ENCODE data around the gene SCAMP5. TPM values are rescaled to one million over a fixed set of nuclear protein-coding genes. Genes with fewer than 3 reads are reported as not detected.

Gene SCAMP5
- polyA plus RNA-seq, 1 experiment, result 2.1 TPM

- Histone ChIP-seq H3K4me3 (ENCODE audit: low read depth, low read length) (no peak overlapping the region), H3K27me3 (ENCODE audit: control insufficient read depth, insufficient read depth, low read length) (no peaks in the 10 kb centered on the region), H3K27ac (ENCODE audit: low read depth, low read length) (no peak overlapping the region), H3K9me3 (ENCODE audit: control insufficient read depth, insufficient read depth, low read length) (no peaks in the 10 kb centered on the region)
- POLR2A ChIA-PET, result no interaction called here
- TF ChIP-seq CTCF (IDR thresholded peaks at IDR 0.05; ENCODE audit: low read depth, low read length), result no peak
- CTCF ChIA-PET, result interaction anchor here (0.6 kb wide), 1 partner anchor 822 kb away, joined by 6 read pairs; no protein-coding TSS in a partner anchor
- DNase-seq (ENCODE audit: low read depth, low spot score), result no peak
Measured at GRCh38 chr15:75049392-75049791, 54.0 kb downstream of the SCAMP5 start.

GRCh38 chr15:75050283-75050682 lies 54.9 kb downstream of the SCAMP5 start:
- Histone ChIP-seq H3K9me3 (ENCODE audit: control insufficient read depth, insufficient read depth, low read length) (no peaks in the 10 kb centered on the region), H3K4me3 (ENCODE audit: low read depth, low read length) (no peak overlapping the region), H3K27ac (ENCODE audit: low read depth, low read length) (no peak overlapping the region), H3K27me3 (ENCODE audit: control insufficient read depth, insufficient read depth, low read length) (no peaks in the 10 kb centered on the region)
- no peak for DNase-seq (ENCODE audit: low read depth, low spot score)
- TF ChIP-seq CTCF (IDR thresholded peaks at IDR 0.05; ENCODE audit: low read depth, low read length), result no peak
- CTCF ChIA-PET, result no interaction called here
- POLR2A ChIA-PET, result no interaction called here

GRCh38 chr15:75051191-75051608 lies 55.8 kb downstream of the SCAMP5 start:
- no peak for TF ChIP-seq CTCF (IDR thresholded peaks at IDR 0.05; ENCODE audit: low read depth, low read length)
- Histone ChIP-seq H3K27me3 (ENCODE audit: control insufficient read depth, insufficient read depth, low read length) (no peaks in the 10 kb centered on the region), H3K27ac (ENCODE audit: low read depth, low read length) (no peak overlapping the region), H3K4me3 (ENCODE audit: low read depth, low read length) (no peak overlapping the region), H3K9me3 (ENCODE audit: control insufficient read depth, insufficient read depth, low read length) (no peaks in the 10 kb centered on the region)
- ChIA-PET POLR2A (no interaction called here), CTCF (no interaction called here)
- no peak for DNase-seq (ENCODE audit: low read depth, low spot score)

GRCh38 chr15:75051711-75052110 lies 56.3 kb downstream of the SCAMP5 start:
- H3K4me3 ChIP-seq (ENCODE audit: low read depth, low read length), result no peak overlapping the region
- H3K27ac ChIP-seq (ENCODE audit: low read depth, low read length), result no peak overlapping the region
- POLR2A ChIA-PET, result no interaction called here
- H3K27me3 ChIP-seq (ENCODE audit: control insufficient read depth, insufficient read depth, low read length), result no peaks in the 10 kb centered on the region
- H3K9me3 ChIP-seq (ENCODE audit: control insufficient read depth, insufficient read depth, low read length), result no peaks in the 10 kb centered on the region
- CTCF ChIA-PET, result no interaction called here
- no peak for DNase-seq (ENCODE audit: low read depth, low spot score)
- no peak for TF ChIP-seq CTCF (IDR thresholded peaks at IDR 0.05; ENCODE audit: low read depth, low read length)

GRCh38 chr15:75052972-75053747 lies 57.8 kb downstream of the SCAMP5 start:
- no peaks in the 10 kb centered on the region for H3K9me3 ChIP-seq (ENCODE audit: control insufficient read depth, insufficient read depth, low read length)
- CTCF ChIA-PET, result interaction anchor here (0.7 kb wide), 1 partner anchor 49 kb away, joined by 3 read pairs; no protein-coding TSS in a partner anchor
- POLR2A ChIA-PET, result interaction anchor here (0.6 kb wide), 2 partner anchors 13 to 352 kb away, joined by 4 to 8 read pairs; no protein-coding TSS in a partner anchor

More at GRCh38 chr15:75052972-75053747, 57.8 kb downstream of the SCAMP5 start:
- no peaks in the 10 kb centered on the region for H3K27me3 ChIP-seq (ENCODE audit: control insufficient read depth, insufficient read depth, low read length)
- no peak overlapping the region for H3K4me3 ChIP-seq (ENCODE audit: low read depth, low read length)
- no peak overlapping the region for H3K27ac ChIP-seq (ENCODE audit: low read depth, low read length)
- no peak for TF ChIP-seq CTCF (IDR thresholded peaks at IDR 0.05; ENCODE audit: low read depth, low read length)
- no peak for DNase-seq (ENCODE audit: low read depth, low spot score)

Data from AG04450 (cell line).